ENCODE measurements around the gene UBALD1.
A peak's percentile ranks its signal among the peaks of the same experiment; 100 is the strongest.

Gene UBALD1

GRCh38 chr16:4613636-4614570 is 785 bp downstream of the UBALD1 start:
- DNase-seq, result no peak

GRCh38 chr16:4612977-4613635 is 1.6 kb downstream of the UBALD1 start:
- DNase-seq, result no peak

GRCh38 chr16:4612474-4612931 is 2.2 kb downstream of the UBALD1 start:
- no peak for DNase-seq

- DNase-seq, result no peak
These were observed 3.2 kb downstream of the UBALD1 start for GRCh38 chr16:4611337-4612021.

DNA sequence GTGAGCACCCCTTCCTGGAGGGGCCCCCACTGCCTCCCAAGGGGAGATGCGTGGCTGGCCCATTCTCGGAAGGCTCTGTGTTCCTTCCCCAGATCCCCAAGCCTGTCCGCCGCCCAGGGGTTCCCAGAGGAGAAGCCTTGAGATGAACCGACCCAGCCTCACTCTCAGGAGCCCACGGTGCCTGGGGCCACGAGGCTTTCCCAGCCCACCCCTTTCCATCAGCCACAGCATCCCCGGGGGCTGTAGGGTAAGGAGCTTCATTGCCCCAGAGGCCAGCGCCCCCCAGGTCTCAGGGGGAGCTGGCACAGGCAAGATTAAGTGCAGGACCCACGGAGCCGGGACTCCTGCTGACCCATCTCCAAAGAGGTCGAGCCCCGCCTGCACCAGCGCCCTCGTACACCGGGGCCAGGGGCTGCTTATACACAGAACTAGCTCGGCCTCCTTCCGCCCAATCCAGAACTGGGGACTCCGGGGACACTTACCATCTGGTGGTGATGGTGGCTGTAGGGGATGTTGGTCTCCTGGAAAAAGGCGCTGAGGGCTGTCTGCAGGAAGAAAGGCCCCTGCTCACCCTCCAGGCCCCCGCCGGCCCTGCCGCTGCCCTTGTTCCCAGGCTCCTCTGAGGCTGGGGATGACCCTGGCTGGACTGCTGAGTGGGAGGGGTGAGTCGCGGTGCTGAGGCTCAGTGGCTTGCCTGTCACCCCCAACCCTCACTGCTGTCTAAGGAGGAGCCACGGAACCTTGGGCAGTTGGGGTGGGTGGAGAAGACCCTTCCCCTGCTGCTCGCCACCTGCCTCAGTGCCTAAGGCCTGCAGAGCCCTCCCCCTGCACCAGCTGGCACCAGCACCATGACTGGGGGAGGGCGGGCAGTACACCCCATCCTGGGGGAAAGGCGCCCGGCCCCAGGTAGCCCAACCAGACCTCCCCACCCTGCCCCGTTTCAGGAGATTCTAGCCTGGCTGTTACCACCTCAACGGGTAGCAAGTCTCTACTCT is 4.4 kb downstream of the UBALD1 start:
- DNase-seq, result no peak

GRCh38 chr16:4609200-4610010 is 5.3 kb downstream of the UBALD1 start:
- no peak for DNase-seq

DNA sequence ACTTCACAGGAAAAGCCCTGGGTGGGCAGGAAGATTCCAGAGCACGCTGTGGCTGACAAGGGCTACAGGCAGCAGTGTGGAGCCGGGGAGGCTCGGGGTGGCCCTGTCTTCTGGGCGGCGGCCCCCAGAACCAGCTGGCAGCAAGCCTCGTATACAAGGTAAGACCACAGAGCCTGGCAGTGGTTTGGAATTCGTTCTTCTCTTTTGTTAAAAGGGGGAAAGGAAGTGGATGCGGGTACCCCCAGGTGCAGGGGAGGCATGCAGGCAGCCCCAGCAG is 6.0 kb downstream of the UBALD1 start:
- no peak for DNase-seq

DNA sequence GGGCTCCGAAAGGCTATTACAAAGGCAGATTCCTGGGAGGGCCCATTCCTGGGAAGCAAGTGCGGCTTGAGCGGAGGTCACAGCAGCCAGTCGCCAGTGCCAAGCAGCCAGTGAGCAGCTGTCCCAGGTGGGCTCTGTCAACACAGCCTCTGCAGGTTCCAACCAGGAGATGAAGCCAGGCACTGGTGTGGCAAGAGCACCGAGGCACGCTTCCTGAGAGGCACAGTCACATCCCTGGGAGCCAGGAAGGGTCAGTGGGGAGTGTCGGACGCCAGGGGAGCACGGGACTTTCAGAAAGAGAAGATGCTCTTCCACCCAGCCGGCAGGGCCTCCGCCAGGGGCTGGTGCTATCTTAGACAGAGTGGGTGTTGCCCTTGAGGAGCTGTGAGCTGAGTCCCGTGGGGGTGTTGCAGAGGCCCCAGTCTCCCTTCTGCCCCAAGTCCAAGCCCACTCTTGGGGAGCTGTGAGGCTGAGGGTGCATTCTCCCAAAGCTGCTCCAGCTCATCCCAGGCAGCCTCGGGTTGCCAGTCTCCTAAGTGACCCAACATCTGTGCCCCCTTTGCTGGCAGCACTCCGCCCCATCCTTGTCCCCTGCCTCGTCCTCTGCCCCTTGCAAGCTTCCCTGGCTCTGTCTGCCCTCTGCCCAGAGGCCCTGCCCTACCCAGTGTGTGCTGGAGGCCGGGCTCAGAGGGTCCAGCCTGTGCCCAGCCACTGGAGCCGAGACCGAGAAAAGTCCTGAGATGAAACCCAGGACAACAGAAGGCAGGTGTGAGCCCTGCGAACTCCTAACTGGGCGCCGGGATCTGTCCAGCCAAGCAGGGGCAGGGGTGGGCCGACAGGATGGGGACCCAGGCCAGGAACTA is 6.6 kb downstream of the UBALD1 start:
- DNase-seq, result no peak

DNA sequence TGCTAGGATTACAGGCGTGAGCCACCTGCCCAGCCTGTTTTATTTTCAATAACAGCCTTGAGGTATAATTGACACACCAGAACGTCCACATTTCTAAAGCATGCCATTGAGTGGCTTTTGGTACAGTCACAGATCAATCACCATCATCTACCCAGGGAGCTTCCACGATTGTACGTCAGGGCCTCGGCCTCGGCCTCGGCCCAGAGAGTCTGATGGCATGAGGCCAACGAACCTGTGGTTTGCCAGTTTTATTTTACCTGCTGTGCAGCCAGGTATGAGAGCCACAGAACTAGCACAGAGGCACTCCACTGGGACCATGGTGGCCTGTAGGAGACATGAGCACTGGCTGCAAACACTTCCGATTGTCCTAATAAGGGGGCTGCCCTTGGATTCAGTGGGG is 8.3 kb downstream of the UBALD1 start:
- DNase-seq, result no peak

GRCh38 chr16:4604401-4604800 is 10.3 kb downstream of the UBALD1 start:
- DNase-seq, result no peak

- no peak for DNase-seq
These were observed 11.0 kb downstream of the UBALD1 start for GRCh38 chr16:4603624-4604170.

GRCh38 chr16:4602331-4602730 is 12.4 kb downstream of the UBALD1 start:
- DNase-seq, result no peak

DNA sequence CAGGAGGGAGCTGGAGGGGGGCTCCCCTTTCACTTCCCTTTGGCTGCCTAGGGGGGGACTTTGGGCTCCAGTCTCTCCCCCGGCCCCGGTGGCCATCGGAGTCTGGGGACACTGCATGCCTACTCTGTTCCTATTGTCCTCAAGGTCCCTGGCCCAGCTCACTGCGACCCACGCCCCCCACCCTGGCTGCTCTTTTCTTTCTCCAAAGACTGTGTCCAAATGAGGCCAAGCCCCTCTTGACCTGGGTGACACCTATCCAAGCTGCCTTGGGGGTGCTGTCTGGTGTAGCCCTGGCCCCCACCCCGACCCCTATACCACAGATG is 12.9 kb downstream of the UBALD1 start:
- no peak for DNase-seq

DNA sequence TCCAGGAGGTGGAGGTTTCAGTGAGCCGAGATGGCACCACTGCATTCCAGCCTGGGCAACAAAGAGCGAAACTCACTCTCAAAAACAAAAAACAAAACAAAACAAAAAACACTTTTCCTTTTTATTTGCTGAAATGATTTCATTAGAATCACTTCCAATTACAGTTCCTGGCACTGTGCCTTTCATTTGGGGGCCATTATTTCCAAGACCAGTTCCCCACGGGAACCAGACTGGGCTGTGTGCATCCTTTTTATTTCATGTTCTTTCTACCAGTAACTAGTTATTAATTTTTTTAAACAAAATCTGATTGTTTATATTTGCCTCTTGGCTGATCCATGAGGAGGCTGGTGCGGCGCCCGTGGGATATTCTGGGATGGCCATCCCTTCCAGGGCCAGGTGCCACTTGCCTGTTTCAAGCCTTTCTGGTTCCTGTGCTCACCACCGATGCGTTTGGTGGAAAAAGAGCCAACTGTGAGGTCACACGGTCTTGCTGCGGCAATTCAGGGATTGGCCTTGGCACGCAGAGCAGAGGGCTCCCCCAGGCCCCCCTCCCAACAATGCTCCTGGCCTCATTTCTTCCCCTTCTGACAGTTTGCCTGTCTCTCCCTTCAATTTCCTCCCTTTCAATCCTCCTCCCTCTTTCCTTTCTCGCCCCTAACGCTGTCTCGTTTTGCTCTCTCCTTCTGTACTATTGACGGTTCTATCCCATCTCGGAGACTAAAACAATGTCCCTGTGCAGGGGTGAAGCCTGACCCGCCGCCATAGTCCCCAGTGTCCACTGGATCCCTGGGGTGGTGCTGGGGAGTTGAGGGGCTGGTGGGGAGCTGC is 13.4 kb downstream of the UBALD1 start:
- DNase-seq, result peak in 1 of 2 experiments; percentile 56

- no peak for DNase-seq
These were observed 15.1 kb downstream of the UBALD1 start for GRCh38 chr16:4599545-4599944.

DNA sequence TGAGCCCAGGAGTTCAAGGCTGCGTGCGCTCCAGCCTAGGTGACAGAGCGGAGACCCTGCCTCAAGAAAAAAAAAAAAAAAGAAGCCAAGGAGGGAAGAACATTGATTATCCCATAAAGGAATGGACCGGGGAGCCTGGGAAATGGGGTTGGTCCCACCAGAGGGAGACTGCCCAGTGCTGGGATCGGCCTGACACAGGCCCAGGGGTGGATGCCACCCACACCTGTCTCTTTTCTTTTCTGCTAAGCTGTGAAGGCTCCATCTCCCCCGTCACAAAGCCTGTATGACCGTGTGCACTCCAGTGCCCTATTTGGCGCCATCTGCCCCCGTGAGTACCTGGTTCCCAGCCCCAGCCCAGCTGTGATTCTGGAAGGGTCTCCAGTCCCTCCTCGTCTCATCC is 15.7 kb downstream of the UBALD1 start:
- no peak for DNase-seq

DNA sequence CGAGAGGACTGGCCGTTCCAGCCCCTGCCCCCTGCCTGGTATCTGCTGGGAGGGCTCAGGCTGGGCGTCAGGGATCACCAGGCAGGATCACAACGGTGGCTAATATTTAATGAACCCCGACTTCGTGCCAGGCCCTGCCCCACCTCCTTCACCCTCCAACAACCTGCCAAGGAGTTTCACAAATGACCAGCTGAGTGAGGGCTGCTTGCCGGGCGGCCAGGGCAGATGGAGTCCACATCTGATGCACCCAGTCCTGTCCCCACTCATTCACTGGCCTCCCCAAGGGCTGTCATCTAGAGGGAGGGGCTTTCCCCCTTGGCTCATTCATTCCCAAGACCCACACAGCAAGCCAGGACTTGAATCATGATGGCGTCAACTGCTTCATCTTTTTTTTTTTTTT is 17.5 kb downstream of the UBALD1 start:
- no peak for DNase-seq

GRCh38 chr16:4594433-4595410 is 20.0 kb downstream of the UBALD1 start:
- no peak for DNase-seq

Data from SHP77 (cell line).